SH-SY5Y (cell line): ENCODE results near the gene ATG7.

Source experiments
- GATA2 ChIP-seq: IDR thresholded peaks from 2 replicates; pipeline ENCODE4 v1.6.1; 2011; ENCODE audit warnings: mild to moderate bottlenecking, low read depth, low read length
- GATA3 ChIP-seq: IDR thresholded peaks from 2 replicates; pipeline ENCODE4 v1.6.1; 2011; ENCODE audit warnings: low read depth, mild to moderate bottlenecking, low read length, moderate library complexity

- TF ChIP-seq GATA2, result no peak
- no peak for TF ChIP-seq GATA3
Measured at GRCh38 chr3:11606090-11606784, 334.0 kb downstream of the ATG7 start.
